ENCODE measurements around the gene PACSIN2. TPM values are rescaled to one million over a fixed set of nuclear protein-coding genes. Genes with fewer than 3 reads are reported as not detected.

Gene PACSIN2
- total and polyA plus RNA-seq, 8 donors = 45.1 to 109 (median 95.4) TPM

GRCh38 chr22:42931421-42932196 is 83.3 kb downstream of the PACSIN2 start:
- 49 to 56% methylated on average over 10 of the region's 10 CpGs for WGBS, 2 donors
- DNase-seq = peak in 2 of 6 donors; percentile 58 to 71
- TF ChIP-seq, protein P1, sequence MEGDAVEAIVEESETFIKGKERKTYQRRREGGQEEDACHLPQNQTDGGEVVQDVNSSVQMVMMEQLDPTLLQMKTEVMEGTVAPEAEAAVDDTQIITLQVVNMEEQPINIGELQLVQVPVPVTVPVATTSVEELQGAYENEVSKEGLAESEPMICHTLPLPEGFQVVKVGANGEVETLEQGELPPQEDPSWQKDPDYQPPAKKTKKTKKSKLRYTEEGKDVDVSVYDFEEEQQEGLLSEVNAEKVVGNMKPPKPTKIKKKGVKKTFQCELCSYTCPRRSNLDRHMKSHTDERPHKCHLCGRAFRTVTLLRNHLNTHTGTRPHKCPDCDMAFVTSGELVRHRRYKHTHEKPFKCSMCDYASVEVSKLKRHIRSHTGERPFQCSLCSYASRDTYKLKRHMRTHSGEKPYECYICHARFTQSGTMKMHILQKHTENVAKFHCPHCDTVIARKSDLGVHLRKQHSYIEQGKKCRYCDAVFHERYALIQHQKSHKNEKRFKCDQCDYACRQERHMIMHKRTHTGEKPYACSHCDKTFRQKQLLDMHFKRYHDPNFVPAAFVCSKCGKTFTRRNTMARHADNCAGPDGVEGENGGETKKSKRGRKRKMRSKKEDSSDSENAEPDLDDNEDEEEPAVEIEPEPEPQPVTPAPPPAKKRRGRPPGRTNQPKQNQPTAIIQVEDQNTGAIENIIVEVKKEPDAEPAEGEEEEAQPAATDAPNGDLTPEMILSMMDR (IDR thresholded peaks at IDR 0.05) = no peak
- intact Hi-C loops (cut with DNase I) = no loop called here
- H3K27ac ChIP-seq = peak overlapping the region; percentile 71 to 89 (median 79)
- no peak for FAIRE-seq
- H3K36me3 ChIP-seq = no peaks in the 10 kb centered on the region
- peaks cover 65 to 87% (median 78%) of the 10 kb centered on the region in 3 donors for H3K4me1 ChIP-seq
- no peaks in the 10 kb centered on the region for H3K27me3 ChIP-seq
- ATAC-seq = peak; percentile 32 to 52 (median 40)
- H3K4me3 ChIP-seq = no peak overlapping the region
- H3K9me3 ChIP-seq = no peaks in the 10 kb centered on the region

DNA sequence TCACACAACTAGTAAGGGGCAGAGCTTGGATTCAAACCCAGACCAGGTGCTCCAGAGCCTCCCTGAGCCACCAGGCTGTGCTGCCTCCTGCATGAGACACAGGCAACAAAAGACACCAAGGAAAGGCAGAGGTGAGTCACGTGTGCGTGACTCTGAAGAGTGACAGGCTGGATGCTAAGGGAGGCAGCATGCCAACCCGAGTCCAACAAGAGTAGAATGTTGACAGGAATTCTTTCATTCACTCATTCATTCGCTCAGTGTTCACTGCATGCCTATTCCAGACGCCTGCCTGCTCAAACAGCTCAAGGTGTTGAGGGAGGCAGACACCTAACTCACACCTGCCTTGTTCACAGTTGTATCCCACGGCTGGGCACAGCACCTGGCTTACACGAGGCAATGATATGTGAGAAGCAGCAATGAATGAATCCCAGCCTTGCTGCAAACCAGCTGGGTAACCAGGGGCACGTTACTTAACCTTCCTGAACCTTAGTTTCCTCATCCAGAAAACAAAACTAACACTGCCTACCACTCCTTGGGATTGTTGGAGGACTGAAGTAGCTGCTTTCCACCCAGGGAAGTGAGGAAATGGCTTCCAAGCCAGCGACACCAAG is 84.0 kb downstream of the PACSIN2 start:
- H3K4me3 ChIP-seq = no peak overlapping the region
- H3K4me1 ChIP-seq = peaks cover 72 to 89% (median 78%) of the 10 kb centered on the region in 3 donors
- peak; percentile 66 to 78 (median 72) for ATAC-seq
- 23 to 25% methylated on average over 9 of the region's 9 CpGs for WGBS, 2 donors
- H3K9me3 ChIP-seq = no peaks in the 10 kb centered on the region
- peak in 4 of 6 donors; percentile 68 to 86 (median 80) for DNase-seq
- H3K27me3 ChIP-seq = no peaks in the 10 kb centered on the region
- intact Hi-C loops (cut with DNase I) = no loop called here
- no peaks in the 10 kb centered on the region for H3K36me3 ChIP-seq
- H3K27ac ChIP-seq = peak overlapping the region; percentile 71 to 89 (median 79)
- TF ChIP-seq, protein P1 (IDR thresholded peaks at IDR 0.05) = no peak
- no peak for FAIRE-seq

GRCh38 chr22:42929838-42930155 is 85.2 kb downstream of the PACSIN2 start:
- Histone ChIP-seq H3K27ac (peak overlapping the region; percentile 71 to 89 (median 79)), H3K4me1 (peaks cover 70 to 87% (median 87%) of the 10 kb centered on the region in 3 donors), H3K9me3 (no peaks in the 10 kb centered on the region), H3K4me3 (no peak overlapping the region), H3K36me3 (no peaks in the 10 kb centered on the region), H3K27me3 (no peaks in the 10 kb centered on the region)
- TF ChIP-seq, protein P1 (IDR thresholded peaks at IDR 0.05) = no peak
- peak in 2 of 6 donors; percentile 3 to 16 for DNase-seq
- FAIRE-seq = no peak
- intact Hi-C loops (cut with DNase I) = no loop called here
- 39 to 45% methylated on average over 6 of the region's 6 CpGs for WGBS, 2 donors
- ATAC-seq = no peak

GRCh38 chr22:42928969-42929837 is 85.7 kb downstream of the PACSIN2 start:
- intact Hi-C loops (cut with DNase I) = no loop called here
- H3K9me3 ChIP-seq = no peaks in the 10 kb centered on the region
- no peaks in the 10 kb centered on the region for H3K36me3 ChIP-seq
- ATAC-seq = peak in 2 of 4 donors; percentile 8 to 24
- peak overlapping the region; percentile 71 to 89 (median 79) for H3K27ac ChIP-seq
- 55 to 58% methylated on average over 14 of the region's 14 CpGs for WGBS, 2 donors
- no peaks in the 10 kb centered on the region for H3K27me3 ChIP-seq
- TF ChIP-seq, protein P1 (IDR thresholded peaks at IDR 0.05) = no peak
- no peak for FAIRE-seq
- H3K4me3 ChIP-seq = no peak overlapping the region
- DNase-seq = peak in 1 of 6 donors; percentile 28
- H3K4me1 ChIP-seq = peaks cover 65 to 86% (median 81%) of the 10 kb centered on the region in 3 donors

Measured in pancreas (tissue), 10 donors.